Panc1 (cell line): Measurements from ENCODE around the gene CCDC92B. TPM values are rescaled to one million over a fixed set of nuclear protein-coding genes. Genes with fewer than 3 reads are reported as not detected.

Experiments used
- ATAC-seq: fragments of 200-7000 bp; cut with Tn5 transposase; 2 replicates; pipeline ENCODE4 v1.9.1; 2020; ENCODE audit warnings: mild to moderate bottlenecking, moderate library complexity
- BruUV-seq: library from RNA; stranded (reverse); fragments of 400-500 nt; replicated peaks from 2 replicates; lab custom pipeline; 2021; lab: Mats Ljungman, UMichigan
- CTCF ChIA-PET: fragments of 300-600 bp; sonication (Branson Sonifier 250); formaldehyde crosslinking; loops from one replicate; lab custom pipeline; 2022; ENCODE audit warnings: antibody characterized with exemption; lab: Charles Lee
- POLR2A ChIA-PET: fragments of 300-600 bp; sonication (Branson Sonifier 250); formaldehyde crosslinking; loops from one replicate; lab custom pipeline; 2022; ENCODE audit warnings: antibody characterized with exemption; lab: Charles Lee
- DNase-seq: peaks from one replicate; pipeline ENCODE4 v3.0.0-alpha.2; 2010; ENCODE audit warnings: low read depth, low spot score
- H3K27ac ChIP-seq: 2 replicates; pipeline ENCODE4 v1.5.1; 2011; ENCODE audit warnings: mild to moderate bottlenecking, low read length, inconsistent platforms
- H3K27me3 ChIP-seq: fragments of 200-500 bp; sonication (Bioruptor generic); 2 replicates; pipeline ENCODE4 v1.6.0; 2014; ENCODE audit warnings: low read length, inconsistent platforms; ENCODE audit not compliant: control insufficient read depth, insufficient read depth
- H3K36me3 ChIP-seq: fragments of 200-500 bp; sonication (Bioruptor generic); 2 replicates; pipeline ENCODE4 v1.5.1; 2014; ENCODE audit warnings: inconsistent platforms, mild to moderate bottlenecking, low read length, moderate library complexity; ENCODE audit not compliant: control insufficient read depth, insufficient read depth
- H3K4me1 ChIP-seq: 2 replicates; pipeline ENCODE4 v1.5.1; 2011; ENCODE audit warnings: inconsistent platforms, mild to moderate bottlenecking, low read length, moderate library complexity; ENCODE audit not compliant: control insufficient read depth, insufficient read depth
- H3K4me3 ChIP-seq, 2 experiments: 2 replicates each; pipeline ENCODE4 v1.5.1; 2011 to 2012; ENCODE audit warnings: low read depth in 2 of 2, low read length in 2 of 2, mild to moderate bottlenecking in 2 of 2, inconsistent platforms in 1 of 2, moderate library complexity in 1 of 2
- H3K9me3 ChIP-seq: fragments of 200-500 bp; sonication (Bioruptor generic); 2 replicates; pipeline ENCODE4 v1.5.1; 2014; ENCODE audit warnings: low read depth, mild to moderate bottlenecking, inconsistent platforms, low read length, moderate library complexity; ENCODE audit not compliant: control insufficient read depth, insufficient read depth
- POLR2AphosphoS5 ChIP-seq: IDR thresholded peaks from 2 replicates; pipeline ENCODE4 v1.6.1; 2012; ENCODE audit warnings: mild to moderate bottlenecking, low read depth, low read length, moderate library complexity
- SIN3A ChIP-seq: IDR thresholded peaks from 2 replicates; pipeline ENCODE4 v1.6.1; 2012; ENCODE audit warnings: low read depth, mild to moderate bottlenecking, low read length, moderate library complexity, borderline replicate concordance; ENCODE audit not compliant: insufficient read depth
- TCF7L2 ChIP-seq: IDR thresholded peaks from 2 replicates; pipeline ENCODE4 v1.6.1; 2011; ENCODE audit warnings: mild to moderate bottlenecking, low read depth, low read length, inconsistent platforms
- in situ Hi-C: cut with HindIII; loops from 2 replicates; pipeline ENCODE4 v1.10.0; 2016; ENCODE audit warnings: low sequenced_read_pairs, low pct_unique_long_range_greater_than_20kb
- intact Hi-C: fragments of 100-400 bp; cut with micrococcal nuclease; formaldehyde crosslinking; loops from one replicate; pipeline ENCODE4 v1.10.0; 2022; ENCODE audit not compliant: unreplicated experiment
- total RNA-seq: library from RNA; stranded (reverse); gene quantifications from one replicate; pipeline ENCODE4 v1.2.1, GENCODE V29; 2021; ENCODE audit not compliant: unreplicated experiment
- TF ChIP-seq, protein P1 (sequence below): fragments of 450-650 bp; IDR thresholded peaks from 2 replicates; pipeline ENCODE4 v1.5.1; 2017; ENCODE audit warnings: mild to moderate bottlenecking
- TF ChIP-seq, protein P2 (sequence below), 2 experiments: IDR thresholded peaks; 2 replicates each; pipeline ENCODE4 v1.6.1; 2011 to 2012; ENCODE audit warnings: low read depth in 2 of 2, control low read depth in 1 of 2, low read length in 1 of 2, mild to moderate bottlenecking in 1 of 2, moderate library complexity in 1 of 2; ENCODE audit not compliant: insufficient read depth in 1 of 2

Gene CCDC92B
- total RNA-seq, 1 experiment from 2014 or later: 0.51 TPM

GRCh38 chr17:2710071-2710802 is 39.2 kb downstream of the CCDC92B start:
- TF ChIP-seq, protein P1, sequence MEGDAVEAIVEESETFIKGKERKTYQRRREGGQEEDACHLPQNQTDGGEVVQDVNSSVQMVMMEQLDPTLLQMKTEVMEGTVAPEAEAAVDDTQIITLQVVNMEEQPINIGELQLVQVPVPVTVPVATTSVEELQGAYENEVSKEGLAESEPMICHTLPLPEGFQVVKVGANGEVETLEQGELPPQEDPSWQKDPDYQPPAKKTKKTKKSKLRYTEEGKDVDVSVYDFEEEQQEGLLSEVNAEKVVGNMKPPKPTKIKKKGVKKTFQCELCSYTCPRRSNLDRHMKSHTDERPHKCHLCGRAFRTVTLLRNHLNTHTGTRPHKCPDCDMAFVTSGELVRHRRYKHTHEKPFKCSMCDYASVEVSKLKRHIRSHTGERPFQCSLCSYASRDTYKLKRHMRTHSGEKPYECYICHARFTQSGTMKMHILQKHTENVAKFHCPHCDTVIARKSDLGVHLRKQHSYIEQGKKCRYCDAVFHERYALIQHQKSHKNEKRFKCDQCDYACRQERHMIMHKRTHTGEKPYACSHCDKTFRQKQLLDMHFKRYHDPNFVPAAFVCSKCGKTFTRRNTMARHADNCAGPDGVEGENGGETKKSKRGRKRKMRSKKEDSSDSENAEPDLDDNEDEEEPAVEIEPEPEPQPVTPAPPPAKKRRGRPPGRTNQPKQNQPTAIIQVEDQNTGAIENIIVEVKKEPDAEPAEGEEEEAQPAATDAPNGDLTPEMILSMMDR: no peak
- TF ChIP-seq SIN3A: no peak
- ATAC-seq (no peak), DNase-seq (no peak)
- POLR2A ChIA-PET: interaction anchor here (0.5 kb wide), 1 partner anchor 937 kb away, joined by 4 read pairs; no protein-coding TSS in a partner anchor
- Histone ChIP-seq H3K36me3 (no peaks in the 10 kb centered on the region; the same call in 1 of the 2 replicates), H3K9me3 (no peaks in the 10 kb centered on the region), H3K27ac (peak overlapping the region; percentile 86), H3K4me1 (peaks cover 24% of the 10 kb centered on the region), H3K4me3 (peak overlapping the region; percentile 73 to 82), H3K27me3 (no peaks in the 10 kb centered on the region)
- in situ Hi-C loops: no loop called here
- intact Hi-C loops: no loop called here
- TSS peak; percentile 76 for BruUV-seq
- CTCF ChIA-PET: no interaction called here

DNA sequence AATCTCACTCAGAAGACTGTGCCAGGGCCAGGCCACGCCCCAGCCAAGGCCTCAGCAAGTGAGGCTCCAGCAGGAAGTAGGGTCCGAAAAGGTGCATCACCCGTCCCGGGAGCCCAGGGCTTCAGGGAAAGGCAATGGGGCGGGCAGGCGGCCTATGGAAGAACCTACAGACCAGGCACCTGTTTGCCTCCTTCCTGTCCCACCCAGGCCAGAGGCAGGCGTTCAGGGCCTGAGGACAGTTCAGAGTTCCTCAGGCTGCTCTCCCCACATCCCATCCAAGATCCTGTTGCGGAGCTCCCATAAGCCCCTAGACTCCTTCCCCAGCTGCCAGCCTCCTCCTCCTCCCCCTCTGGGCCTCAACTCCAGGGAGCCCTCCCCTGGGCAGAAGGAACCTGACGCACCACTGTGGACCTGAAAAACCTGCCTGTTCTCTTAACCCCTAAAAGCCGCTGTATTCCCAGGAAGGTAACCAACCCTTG is 40.2 kb downstream of the CCDC92B start:
- CTCF ChIA-PET: no interaction called here

More for the DNA sequence above, 40.2 kb downstream of the CCDC92B start:
- in situ Hi-C loops (no loop called here), intact Hi-C loops (no loop called here)
- TF ChIP-seq, protein P1: no peak
- TF ChIP-seq, protein P2, sequence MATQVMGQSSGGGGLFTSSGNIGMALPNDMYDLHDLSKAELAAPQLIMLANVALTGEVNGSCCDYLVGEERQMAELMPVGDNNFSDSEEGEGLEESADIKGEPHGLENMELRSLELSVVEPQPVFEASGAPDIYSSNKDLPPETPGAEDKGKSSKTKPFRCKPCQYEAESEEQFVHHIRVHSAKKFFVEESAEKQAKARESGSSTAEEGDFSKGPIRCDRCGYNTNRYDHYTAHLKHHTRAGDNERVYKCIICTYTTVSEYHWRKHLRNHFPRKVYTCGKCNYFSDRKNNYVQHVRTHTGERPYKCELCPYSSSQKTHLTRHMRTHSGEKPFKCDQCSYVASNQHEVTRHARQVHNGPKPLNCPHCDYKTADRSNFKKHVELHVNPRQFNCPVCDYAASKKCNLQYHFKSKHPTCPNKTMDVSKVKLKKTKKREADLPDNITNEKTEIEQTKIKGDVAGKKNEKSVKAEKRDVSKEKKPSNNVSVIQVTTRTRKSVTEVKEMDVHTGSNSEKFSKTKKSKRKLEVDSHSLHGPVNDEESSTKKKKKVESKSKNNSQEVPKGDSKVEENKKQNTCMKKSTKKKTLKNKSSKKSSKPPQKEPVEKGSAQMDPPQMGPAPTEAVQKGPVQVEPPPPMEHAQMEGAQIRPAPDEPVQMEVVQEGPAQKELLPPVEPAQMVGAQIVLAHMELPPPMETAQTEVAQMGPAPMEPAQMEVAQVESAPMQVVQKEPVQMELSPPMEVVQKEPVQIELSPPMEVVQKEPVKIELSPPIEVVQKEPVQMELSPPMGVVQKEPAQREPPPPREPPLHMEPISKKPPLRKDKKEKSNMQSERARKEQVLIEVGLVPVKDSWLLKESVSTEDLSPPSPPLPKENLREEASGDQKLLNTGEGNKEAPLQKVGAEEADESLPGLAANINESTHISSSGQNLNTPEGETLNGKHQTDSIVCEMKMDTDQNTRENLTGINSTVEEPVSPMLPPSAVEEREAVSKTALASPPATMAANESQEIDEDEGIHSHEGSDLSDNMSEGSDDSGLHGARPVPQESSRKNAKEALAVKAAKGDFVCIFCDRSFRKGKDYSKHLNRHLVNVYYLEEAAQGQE (IDR thresholded peaks at IDR 0.05; ENCODE audit: insufficient read depth in 1 of 2, low read depth in 2 of 2, low read length in 1 of 2): no peak
- TF ChIP-seq POLR2AphosphoS5 (no peak), TCF7L2 (no peak), SIN3A (no peak)
- ATAC-seq (peak; percentile 24; the same call in 1 of the 2 replicates), DNase-seq (no peak)
- POLR2A ChIA-PET: no interaction called here
- Histone ChIP-seq H3K9me3 (no peaks in the 10 kb centered on the region), H3K27ac (peak overlapping the region; percentile 86), H3K4me1 (peaks cover 24% of the 10 kb centered on the region), H3K27me3 (no peaks in the 10 kb centered on the region), H3K4me3 (peak overlapping the region; percentile 73 to 82), H3K36me3 (no peaks in the 10 kb centered on the region; the same call in 1 of the 2 replicates)
- BruUV-seq: no TSS peak
